Renal cortex interstitium (tissue), 11 donors: ENCODE measurements around the gene SFT2D2. TPM values are rescaled to one million over a fixed set of nuclear protein-coding genes. Genes with fewer than 3 reads are reported as not detected.

Experiments
- DNase-seq, 11 donors: peaks; one replicate each; pipeline ENCODE4 v3.0.0-alpha.2; 2013; ENCODE audit warnings: low read depth in 9 of 11, low spot score in 4 of 11; ENCODE audit errors: extremely low read depth in 1 of 11
- polyA plus RNA-seq, 3 donors: library from polyadenylated mRNA; unstranded; fragments of 120-200 nt; gene quantifications; one replicate each; pipeline ENCODE4 v1.2.1, GENCODE V29; 2013; ENCODE audit not compliant: insufficient read length in 3 of 3

Gene SFT2D2
- polyA plus RNA-seq, 3 donors, result 17.3 to 19.8 (median 17.7) TPM

DNA sequence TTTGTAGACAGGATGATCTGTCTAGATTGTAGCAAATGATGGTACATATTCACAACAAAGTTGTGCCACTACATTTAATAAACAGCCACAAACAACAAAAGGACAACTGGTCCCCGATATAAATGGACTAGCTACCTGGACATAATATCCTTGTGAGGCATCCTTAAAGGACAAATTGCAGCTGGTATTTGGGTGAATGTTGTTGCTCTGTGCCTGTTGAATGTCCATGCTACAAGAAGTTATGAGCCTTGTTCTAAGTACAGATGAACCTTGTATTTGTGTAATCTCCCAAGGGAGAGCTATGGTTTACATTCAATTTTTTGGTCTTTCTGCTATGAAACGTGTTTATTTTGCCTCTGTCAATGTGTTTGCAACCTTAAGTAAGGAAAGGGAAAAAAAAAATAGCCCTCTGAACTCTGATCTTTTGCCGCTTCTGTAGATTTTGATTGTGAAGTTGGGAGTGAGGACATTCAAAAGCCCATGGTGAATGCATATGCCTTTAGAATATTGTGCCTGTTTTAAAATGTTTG lies 26.5 kb downstream of the SFT2D2 start:
- DNase-seq, result no peak

- DNase-seq, result no peak
Observed at GRCh38 chr1:168256164-168256563, 30.4 kb downstream of the SFT2D2 start.

GRCh38 chr1:168257397-168257796 lies 31.6 kb downstream of the SFT2D2 start:
- DNase-seq, result no peak

GRCh38 chr1:168259567-168259966 lies 33.8 kb downstream of the SFT2D2 start:
- DNase-seq, result no peak

- DNase-seq, result peak in 6 of 11 donors; percentile 22 to 60 (median 50)
Observed at GRCh38 chr1:168260393-168260792, 34.6 kb downstream of the SFT2D2 start.

DNA sequence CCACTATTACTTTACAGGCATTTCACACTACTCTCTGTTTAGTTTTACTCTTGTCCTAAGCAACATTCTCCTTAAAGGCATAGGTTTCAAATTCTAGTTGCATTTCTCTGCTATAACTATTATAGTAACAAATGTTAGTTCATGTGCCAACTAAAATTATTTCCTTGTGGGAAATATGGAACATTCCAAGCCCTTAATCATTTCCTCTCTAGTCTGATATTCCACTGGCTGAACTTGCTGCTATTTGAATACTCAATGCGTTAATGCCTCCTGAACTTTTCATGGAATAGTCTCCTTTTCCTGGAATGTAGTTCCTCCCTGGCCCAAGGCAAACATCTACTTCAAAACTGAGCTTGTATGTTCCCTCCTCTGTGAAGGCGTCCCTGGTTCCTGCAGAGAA lies 35.6 kb downstream of the SFT2D2 start:
- no peak for DNase-seq

- DNase-seq, result no peak
Observed at GRCh38 chr1:168263130-168263529, 37.3 kb downstream of the SFT2D2 start.

GRCh38 chr1:168264296-168264695 lies 38.5 kb downstream of the SFT2D2 start:
- DNase-seq, result no peak

DNA sequence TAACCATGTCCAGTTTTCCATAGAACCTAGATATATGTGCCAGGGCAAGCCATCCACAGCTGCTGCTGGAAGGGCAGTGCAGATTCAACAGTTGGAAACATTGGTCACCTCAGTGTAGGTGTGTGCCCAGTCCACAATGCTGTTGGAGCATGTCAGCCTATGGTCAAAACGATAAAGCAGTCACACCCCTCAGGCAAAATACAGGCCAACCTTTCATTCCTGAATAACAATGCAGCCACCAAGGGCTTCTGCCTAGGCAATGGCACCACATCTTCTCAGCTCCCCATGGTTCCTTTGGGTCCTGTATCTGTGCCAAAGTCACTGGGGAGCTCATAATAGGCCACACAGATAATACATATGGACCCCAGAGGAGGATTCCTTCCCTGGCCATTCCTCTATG lies 39.8 kb downstream of the SFT2D2 start:
- no peak for DNase-seq

GRCh38 chr1:168266644-168267186 lies 40.9 kb downstream of the SFT2D2 start:
- DNase-seq, result no peak

GRCh38 chr1:168271636-168272035 lies 45.8 kb downstream of the SFT2D2 start:
- DNase-seq, result no peak

- DNase-seq, result no peak
Observed at GRCh38 chr1:168273575-168273974, 47.8 kb downstream of the SFT2D2 start.

- no peak for DNase-seq
Observed at GRCh38 chr1:168279253-168279652, 53.4 kb downstream of the SFT2D2 start.

DNA sequence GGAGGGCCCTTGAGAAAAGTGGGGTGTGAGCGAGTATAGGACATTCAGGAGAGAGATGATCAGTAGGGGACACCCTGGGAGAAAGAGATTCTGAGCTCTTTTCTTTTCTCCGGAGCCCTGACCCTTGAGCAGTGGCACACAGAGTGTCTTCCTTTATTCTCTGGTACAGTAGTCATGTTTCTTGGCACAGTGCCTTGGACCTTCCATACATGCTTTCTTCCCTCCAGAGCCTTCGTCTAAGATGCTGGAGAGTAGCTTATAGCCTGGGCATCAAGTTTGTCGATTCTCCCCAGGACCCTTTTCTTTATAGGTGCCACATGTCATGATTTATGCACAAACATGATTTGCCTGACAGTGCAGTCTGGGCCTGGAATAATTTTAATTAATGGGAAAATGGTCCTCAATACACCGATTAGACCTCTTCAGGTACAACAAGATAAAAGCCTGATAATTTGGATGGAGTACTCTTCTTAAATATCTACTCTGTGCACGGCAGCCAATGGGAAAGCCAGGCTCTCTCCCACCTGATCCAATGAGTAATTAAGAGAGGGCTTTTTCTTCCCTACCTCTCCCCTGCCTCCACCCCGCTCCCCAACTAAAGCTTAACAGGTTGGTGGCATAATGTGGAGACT lies 54.6 kb downstream of the SFT2D2 start, which contains the start of gene TBX19:
Gene TBX19 (plus strand): TSS at position 582 of the 632 bp plus-strand sequence. CDS start 214 bp downstream, outside the sequence.
- no peak for DNase-seq

DNA sequence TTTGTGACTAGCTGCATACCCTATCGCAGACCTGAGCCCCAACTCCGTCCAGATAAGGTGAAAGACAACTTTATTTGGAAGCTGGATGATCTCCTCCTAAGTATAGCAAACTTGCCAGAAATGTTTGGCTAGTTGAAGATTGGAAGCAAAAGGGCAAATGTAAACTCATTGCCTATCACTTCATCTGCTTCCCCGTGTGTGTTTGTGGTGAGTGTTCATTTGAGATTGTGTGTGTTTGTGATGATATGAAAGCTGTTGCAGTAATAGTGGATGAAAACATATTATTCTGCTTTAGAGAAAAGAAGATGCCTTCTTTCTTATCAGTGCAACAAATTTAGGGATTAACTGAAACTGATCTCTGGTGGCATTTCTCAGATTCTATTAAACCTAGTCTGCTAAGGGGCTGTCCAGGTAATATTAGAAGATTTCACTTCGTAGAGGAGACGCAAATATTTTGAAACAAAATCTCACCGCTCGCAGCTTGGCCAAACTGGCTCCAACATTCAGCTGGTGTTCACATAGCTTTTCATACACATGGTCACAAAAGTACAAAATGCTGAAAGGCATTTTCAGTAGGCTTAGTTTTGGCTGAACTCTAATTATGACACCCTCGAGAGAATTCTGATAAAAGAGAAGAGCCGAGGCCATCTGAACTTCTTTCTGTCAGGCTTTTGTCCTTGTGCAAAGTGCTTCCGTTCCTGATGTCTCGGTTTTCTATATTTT lies 56.0 kb downstream of the SFT2D2 start:
- no peak for DNase-seq

DNA sequence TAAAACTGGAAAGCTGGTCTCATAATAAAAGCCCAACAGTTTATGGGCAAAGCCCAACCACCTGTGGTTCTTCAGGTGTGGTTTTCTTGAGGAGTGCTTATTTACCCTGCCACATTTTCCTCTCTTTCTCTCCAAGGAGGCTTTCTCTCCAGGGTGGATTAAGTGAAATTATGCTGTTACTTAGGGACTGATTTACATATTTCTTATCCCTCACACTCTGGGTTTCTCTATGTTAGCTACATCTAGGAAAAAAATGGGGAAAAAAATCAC lies 59.7 kb downstream of the SFT2D2 start:
- DNase-seq, result peak in 7 of 11 donors; percentile 15 to 43 (median 29)

DNA sequence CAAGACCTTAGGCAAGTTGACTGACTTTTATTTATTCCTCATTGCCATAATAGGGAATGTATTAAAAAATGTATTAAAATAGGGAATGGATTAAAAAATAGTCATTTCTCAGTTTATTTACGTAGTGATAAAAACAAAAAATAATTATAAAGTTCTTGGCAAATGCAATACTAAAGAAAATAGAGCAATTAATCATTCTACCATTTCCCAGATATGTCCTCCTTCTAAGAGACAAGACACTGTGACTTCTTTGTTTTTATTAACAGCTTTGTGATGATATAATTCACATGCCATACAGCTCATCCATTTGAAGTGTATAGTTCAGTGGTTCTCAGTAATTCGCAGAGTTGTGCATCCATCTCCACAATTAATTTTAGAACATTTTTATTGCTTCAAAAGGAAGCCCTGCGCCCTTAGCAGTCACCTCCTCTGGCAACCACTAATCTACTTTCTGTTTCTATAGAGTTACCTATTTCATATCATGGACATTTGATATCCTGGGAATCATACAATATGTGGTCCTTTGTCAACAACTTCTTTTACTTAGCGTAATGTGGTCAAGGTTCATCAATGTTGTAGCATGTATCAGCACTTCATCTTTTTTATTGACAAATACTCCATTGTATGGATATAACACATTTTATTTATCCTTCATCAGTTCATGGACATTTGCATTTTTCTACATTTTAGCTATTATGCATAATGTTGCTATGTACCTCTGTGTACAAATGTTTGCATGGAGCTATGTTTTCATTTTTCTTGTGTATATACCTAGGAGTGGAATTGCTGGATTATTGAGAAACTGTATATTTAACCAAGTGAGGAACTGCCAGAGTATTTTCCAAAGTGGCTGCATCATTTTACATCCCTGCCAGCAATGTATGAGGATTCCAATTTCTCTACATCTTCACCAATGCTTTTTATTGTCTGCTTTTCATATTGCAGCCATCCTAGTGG lies 60.4 kb downstream of the SFT2D2 start:
- DNase-seq, result peak in 1 of 11 donors; percentile 2

GRCh38 chr1:168287237-168287664 lies 61.4 kb downstream of the SFT2D2 start:
- DNase-seq, result no peak

DNA sequence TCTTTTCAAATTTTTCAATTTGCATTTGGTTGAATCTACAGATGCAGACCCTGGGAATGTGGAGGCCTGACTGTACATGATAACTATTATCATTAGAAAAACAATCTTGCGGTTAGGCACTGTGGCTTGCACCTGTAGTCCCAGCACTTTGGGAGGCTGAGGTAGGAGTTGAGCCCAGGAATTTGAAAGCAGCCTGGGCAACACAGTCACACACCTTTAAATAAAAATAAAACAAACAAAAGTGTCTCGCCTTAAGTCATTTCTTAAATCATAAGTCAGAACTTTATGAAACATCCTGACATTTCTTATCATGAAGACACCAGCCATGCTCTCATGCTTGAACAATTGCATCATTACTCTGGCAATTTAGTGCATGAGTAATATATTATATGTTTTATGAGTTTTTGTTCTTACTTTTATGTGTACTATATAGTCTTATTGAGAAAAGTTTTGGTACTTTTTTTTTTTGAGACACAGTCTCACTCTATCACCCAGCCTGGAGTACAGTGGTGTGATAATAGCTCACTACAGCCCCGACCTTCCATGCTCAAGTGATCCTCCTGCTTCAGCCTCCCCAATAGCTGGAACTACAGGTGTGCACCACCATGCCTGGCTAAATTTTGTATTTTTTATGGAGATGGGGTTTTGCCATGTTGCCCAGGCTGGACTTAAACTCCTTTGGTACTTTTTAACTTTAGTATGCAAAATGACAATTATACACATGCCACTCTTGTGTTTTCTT lies 62.7 kb downstream of the SFT2D2 start:
- no peak for DNase-seq
